Activated T-cell treated with anti-CD3 and anti-CD28 coated beads for 1 hour (primary cell): ENCODE data around the gene GLTPD2.
"Not testable (repeated sequence)": the region's sequence is repeated elsewhere in the genome, so short reads cannot be mapped to it uniquely, and the experiment has no call there.

Experiments
- DNase-seq: peaks from one replicate; pipeline ENCODE4 v3.0.0-alpha.2; 2020; ENCODE audit warnings: low read depth

Gene GLTPD2

DNA sequence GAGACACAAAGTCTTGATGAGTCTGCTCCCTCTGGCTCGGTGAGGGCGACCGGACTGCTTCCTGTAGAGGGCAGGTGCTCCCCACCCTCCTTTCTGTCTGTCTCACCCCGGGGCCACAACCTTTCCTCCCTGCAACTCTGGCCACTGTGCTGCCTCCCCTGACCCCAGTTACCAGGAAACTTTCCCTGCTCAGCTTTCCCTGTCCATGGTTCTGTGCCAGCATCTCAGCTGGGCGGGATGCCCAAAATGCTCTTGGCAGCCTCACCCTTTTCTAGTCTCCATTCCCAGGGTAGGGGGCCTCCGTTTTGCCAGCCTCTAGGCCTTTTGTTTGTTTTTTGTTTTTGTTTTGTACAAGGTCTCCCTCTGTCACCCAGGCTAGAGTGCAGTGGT is 19.6 kb downstream of the GLTPD2 start:
- no peak for DNase-seq

DNA sequence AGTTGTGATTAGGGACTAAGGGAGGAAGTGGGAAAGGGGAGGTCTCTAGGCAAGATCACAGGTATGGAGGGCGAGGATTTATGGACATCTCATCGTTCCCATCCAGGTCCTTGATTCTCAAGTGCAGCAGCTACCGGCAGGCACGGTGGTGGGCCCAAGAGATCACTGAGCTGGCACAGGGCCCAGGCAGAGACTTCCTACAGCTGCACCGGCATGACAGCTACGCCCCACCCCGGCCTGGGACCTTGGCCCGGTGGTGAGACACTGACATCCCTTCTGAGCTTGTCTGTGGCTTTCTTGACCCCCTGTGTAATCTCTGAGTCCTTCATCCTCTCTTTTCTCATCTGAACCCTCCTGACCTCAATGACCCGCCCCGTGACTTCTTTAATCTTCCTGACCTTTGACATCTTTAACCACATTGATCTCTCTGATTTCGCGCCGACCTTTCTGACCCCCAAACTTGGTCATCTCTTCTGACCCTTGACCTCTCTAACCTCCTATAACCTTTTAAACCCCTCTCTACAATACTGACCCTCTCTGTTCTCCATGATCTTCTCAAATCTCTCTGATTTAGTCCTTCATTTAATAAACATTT is 22.0 kb downstream of the GLTPD2 start:
- DNase-seq: no peak

DNA sequence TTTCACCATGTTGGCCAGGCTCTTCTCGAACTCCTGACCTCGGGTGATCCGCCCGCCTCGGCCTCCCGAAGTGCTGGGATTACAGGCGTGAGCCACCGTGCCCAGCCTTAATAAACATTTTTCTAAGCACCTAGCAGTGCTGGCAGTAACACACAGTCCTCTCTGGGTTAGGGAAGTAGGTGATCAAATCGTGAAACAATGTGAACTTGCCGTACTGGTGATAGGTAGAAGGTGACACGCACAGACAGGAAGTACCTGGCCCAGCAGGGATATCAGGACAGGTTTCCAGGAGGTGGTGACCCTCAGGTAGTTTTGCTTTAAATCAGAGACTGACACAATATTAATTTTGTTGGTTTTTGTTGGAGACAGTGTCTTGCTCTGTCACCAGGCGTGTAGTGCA is 22.7 kb downstream of the GLTPD2 start:
- no peak for DNase-seq

DNA sequence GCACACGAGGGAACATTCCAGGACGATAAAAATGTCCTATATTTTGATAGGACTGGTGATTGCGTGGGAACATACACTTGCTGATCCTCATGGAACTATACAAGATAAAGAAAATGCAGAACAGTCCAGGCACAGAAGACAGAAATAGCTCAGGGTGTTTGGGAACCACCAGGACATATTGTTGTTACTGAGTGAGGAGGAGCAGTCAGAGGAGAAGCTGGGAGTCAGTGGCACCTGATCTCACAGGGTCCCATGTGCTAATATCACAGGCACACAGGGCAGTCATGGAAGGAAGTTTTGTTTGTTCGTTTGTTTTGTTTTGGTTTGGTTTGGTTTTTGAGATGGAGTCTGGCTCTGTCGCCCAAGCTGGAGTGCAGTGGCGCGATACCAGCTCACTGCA is 23.9 kb downstream of the GLTPD2 start:
- no peak for DNase-seq

DNA sequence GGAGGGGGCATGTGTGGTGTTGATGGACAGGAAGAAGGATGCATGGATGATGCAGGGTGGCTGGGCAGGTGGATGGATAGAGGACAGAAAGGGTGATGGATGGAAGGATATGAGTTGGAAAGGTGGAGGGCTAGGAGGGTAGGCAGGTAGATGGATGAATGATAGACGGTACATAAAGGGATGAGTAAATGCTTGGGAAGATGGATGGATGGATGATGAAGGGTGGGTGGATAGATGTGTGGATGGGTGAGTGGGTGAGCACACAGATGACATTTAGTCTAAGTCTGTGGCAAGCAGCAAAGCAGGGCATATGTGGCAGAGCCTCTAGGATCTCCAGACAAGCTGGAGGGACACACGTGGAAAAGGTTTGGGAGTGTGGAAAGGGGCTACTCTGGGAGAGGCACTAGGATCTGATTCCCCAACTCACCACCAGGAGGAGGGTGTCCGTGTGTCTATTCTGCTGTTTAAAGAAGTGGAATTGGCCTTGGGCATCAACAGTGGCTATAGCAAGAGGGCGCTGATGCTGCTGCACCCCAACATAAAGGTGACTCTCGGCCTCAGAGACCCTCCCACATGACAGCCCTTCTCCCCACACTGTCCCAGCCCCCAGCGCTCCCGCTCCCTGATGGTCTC is 26.4 kb downstream of the GLTPD2 start:
- no peak for DNase-seq

DNA sequence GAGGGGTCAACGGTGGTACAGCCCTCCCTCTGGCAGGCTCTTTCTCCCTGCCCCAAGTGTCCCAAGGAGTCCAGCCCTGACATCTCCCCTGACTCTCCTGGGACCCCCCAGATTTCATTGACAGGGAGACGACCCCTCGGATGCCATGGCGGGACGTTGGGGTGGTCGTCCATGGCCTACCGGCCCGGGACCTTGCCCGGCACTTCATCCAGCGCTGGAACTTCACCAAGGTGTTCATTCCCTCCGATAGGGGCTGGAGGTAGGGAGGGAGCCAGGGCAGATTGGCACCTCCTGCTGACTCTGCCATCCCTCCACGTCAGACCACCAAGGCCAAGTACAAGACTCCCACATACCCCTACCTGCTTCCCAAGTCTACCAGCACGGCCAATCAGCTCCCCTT is 28.1 kb downstream of the GLTPD2 start:
- no peak for DNase-seq

DNA sequence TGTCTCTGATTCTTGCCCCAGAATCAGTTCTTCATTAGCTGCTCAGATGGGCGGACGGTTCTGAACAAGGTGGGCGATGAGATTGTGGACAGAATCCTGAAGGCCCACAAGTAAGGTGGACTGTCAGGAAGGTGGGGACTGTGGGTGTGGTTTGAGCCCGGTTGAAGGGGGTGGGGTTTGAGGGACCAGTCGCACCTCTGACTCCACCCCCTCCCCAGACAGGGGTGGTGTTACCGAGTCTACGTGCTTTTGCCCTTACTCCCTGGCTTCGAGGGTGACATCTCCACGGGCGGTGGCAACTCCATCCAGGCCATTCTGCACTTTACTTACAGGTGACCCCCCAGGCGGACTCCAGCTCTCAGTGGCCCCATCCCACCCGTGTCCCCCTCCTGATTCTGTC is 29.5 kb downstream of the GLTPD2 start:
- DNase-seq: no peak

DNA sequence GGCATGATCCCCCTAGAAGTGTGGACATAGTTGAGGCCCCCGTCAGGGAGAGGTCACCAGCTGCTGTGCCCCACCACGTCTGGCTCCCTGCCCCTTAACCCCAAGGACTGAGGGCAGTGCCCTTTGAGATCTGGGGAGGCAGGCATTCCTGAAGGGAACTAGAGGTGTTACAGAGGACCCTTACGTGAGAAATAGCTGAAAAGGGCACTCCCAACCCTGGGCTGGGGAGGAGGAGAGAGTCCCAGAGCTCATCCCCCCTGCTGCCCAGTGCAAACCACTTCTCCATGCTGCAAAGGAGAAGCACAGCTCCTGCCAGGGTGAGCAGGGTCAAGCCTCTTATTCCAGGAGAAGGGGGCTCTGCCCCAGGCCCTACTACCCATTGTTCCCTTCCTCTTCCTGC is 34.1 kb downstream of the GLTPD2 start:
- no peak for DNase-seq

DNA sequence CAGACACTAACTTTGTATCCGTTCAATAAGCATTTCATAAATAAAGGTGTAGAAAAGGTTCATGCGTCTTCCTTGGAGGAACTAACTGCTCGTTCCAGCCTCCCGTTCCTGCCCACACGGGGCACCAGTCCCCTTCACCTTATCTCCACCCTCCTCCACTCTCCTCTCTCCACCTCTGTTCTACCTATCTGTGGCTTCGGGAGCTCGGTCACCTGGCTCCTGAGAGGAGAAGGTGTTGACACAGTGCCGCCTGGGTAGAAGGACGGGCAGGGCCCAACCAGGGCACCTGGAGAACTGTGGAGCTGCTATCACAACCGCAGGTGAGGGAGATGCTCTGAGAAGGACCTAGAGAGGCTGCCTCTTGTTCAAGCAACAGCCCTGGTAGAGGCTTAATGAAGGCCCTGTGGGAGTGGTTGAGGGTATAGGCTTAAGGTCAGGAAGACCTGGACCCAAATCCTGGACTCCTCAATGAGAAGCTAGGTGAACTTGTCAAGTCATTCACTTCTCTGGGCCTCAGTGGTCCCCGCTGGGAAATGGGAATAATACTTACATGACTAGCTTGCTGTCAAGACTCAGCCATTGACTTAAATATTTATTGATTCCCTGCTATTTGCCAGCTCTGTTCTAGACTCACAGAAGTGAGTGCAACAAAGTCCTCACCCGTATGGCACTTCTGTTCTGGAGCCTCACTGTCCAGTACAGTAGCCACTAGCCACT is 34.8 kb downstream of the GLTPD2 start:
- DNase-seq: no peak

DNA sequence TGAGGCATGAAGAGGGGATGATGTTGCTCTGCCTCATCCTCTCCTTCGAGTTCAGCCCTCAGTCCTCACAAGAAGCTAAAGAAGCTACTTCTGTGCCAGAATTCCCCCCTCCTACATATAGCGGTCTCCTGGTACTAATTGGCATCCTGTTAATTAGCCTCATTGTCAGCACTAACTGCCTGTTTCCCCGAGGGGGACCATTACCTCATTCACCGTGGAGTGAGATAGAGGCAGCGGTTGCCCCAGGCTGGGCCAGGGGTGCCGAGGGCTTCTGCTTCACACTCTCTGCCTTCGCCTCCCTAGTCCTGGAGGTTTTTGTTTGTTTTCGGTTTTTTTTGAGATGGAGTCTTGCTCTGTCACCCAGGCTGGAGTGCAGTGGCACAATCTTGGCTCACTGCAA is 38.6 kb downstream of the GLTPD2 start:
- no peak for DNase-seq

DNA sequence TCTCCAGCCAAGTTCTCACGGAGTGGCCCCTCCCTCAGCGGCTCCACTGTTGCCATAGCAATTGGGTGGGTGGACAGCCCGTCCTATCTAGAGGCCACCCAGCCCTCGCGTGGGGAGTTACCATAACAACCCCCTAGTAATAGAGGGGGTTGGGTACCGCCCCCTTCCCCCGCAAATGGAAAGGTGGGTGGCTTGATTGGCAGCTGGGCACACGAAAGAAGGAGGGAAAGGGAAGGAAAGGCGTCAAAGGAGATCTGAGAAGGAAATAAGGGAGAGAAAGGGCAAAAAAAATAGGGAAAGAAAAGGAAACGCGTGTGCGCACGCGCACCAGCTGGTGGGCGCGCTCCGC is 44.0 kb downstream of the GLTPD2 start:
- not testable (repeated sequence) for DNase-seq

DNA sequence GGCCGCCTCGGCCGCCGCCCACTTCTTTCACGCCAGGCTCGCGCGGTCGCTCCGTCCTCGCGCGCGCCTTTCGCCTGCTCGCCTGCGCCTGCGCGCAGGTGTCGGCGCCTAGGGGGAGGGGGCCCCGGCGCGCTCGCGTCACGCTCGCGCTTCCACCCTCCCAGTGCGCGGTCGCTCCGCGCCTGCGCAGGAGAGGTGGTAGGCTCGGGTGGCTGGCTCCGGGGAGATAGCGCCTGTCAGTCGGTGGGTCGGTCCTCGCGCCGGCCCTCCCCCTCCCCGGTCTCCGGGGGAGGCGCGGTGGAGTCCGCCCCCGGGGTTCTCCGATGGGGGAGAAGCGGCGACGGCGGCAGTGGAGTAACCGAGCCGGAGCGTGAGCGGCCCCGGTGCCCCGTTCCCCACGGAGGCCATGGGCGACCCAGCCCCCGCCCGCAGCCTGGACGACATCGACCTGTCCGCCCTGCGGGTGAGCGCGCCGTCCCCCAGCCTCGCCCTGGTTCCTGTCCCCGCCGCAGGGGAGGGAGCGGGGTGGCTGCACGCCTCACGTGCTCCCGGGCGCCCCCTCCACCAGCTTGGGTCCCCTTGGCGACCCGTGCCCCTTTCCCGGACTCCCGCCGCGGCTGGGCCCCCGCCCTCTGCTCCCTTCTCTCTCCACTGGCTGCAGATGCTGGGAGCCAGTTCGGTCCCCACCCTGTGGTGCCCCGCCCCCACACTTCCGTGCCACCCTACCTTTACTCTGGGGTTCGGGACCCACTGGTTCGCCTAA is 44.6 kb downstream of the GLTPD2 start, which contains the start of gene MINK1:
Gene MINK1 (plus strand): TSS at position 163 of the 763 bp plus-strand sequence. CDS start 244 bp downstream, at position 407.
- peak; percentile 82 for DNase-seq

DNA sequence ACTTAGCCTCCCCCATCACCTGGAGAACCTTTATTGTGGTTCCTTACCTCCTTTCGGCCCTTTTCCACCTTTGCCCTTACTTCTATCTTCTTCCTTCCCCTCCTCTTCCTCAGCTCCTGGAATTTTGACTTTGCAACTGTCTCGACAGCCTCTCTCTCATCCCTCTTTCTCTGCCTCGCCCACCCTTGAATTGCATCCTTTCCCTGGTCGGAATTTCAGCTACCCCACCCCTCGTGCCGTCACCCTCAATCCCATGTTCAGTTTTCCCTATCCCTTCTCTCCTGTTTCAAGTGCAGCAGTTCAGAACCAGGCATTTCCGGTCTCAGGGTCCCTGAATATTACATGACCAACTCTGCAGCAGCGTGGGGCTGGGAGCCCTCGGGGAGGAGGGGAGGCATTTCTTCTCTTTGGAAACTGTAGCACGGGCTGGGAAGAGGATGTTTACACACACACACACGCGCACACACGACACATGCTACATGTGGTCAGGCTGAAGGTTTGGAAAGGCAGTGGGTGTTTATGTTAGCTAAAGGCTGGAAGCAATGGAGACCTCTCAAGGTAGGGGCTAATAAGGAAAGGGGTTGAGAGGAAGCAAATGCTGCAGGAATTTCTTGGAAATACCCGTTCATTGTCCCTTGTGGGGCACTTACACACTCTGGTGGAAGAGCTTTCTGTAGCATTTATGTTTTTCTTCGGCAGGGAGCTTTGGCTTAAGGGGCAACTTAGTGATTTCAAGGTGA is 45.3 kb downstream of the GLTPD2 start:
- no peak for DNase-seq

DNA sequence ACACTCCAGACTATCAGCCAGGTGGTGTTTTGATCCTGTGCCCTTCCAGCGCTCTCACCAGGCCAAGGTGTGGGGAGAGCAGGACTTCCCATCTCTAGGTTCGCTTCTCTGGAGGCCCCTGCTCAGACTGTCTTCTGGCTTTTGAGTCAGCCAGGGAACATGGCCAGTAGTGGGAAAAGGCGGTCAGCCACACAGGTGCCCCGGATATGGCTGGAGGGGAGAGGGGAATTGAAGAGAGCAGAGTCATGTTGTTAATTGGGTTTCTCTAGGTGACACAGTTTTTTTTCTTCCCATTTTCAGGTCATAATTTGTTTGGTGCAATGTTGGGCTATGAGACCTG is 45.9 kb downstream of the GLTPD2 start:
- no peak for DNase-seq

DNA sequence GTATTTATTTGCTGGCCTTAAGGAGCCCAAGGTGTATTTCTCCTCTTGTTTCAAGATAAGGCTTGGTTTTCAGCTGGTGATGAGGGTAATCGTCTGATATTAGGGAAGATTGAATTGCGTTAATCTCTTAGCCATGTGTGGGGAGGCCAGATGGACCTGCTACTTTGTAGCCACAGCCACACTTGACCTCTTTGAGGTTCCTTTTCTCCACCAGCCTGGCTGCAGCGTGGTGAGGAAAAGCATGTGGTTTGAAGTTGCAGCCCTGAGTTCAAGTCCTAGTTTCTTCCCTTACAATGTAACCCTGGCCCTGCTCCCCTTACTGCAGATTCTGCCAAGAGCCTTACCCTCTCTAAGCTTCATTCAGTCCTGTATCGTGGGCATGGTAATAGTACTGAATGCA is 47.5 kb downstream of the GLTPD2 start:
- DNase-seq: no peak

DNA sequence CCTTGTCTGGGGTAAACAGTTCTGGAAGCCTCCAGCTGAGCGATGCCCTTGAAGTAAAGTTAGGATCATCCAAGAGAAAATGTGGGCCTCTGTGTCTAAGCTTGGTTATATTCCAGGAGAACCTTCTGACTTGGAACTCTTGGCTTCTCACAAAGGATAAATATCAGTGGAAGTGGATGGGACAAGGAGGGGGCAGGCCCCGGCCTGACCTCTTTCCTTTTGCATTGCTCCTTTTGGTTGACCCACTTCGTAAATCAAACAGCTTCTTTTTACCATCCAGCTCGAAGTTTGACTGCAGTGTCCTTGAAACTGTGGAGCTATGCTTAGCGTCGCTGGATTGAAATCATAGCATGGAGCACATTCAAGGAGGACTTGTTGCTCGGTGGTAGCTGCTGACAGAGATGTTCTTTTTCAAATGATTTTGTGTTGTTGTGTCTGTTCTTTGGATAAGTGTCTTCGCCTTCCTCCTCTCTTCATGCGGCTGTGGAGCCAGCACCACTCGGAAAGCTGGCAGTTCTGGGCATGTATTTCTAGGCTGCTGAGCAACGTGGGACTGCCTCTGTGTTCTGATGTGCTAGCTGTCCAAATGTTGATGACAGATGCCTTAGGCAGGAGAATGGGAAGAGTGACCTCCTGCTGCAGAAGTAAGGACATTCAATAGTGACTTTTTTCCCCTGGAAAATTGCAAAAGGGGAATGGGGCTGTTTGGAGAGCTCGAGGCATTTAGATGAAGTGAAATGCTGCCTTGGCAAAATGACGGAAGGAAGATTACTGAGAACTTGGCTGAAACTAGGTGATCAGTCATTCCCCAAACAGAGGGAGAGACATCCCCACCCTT is 48.9 kb downstream of the GLTPD2 start:
- DNase-seq: no peak

DNA sequence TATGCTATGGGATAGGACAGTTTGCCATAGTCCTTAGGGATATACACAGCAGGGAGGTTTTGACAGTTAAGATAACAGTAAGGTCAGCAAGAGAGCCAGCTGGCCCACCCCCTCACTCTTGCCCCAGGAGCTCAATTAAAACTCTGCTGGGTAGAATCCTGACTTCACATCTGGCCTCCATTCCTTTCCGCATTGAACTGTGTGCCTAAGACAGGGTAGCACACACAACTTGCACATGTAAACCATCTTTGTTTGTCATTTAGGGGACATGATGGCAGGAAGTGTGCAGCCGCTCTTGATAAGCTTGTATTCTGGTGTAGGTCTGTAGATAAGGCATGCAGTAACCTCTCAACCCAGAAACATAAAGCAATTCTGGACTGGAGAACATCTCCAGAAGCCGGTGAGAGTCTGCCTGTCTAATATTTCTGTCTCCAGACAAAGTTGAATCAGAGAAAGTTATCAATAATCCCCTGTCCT is 49.6 kb downstream of the GLTPD2 start:
- no peak for DNase-seq

DNA sequence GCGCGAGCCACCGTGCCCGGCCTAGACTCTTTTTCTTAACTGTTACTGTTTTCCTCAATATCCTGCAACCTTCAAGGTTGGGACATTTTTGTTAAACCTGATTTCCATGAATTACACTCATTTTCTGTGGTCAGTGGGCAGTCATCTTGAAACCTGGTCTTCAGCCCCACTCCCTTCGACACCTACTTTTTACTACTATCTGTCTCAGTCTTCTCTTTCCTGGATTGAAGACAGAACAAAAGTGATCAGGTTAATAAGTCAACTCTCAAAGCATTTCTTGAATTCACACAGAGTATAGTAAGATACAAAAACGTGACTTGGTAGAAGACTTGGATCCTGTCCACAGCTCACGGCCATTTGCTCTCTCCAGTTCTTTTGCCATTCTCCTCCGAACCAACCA is 50.5 kb downstream of the GLTPD2 start:
- no peak for DNase-seq
